ENCODE measurements around the gene MARVELD3. TPM values are rescaled to one million over a fixed set of nuclear protein-coding genes. Genes with fewer than 3 reads are reported as not detected.

The MARVELD3 gene
- total RNA-seq, 2 donors from 2014 or later = 14.5 to 58.7 TPM

- H3K36me3 ChIP-seq (replicated peaks in 1 of 2; ENCODE audit: insufficient read depth in 1 of 2, low read depth in 2 of 2) = no peaks in the 10 kb centered on the region
- H3K27me3 ChIP-seq = no peaks in the 10 kb centered on the region
- TF ChIP-seq POLR2A (IDR thresholded peaks at IDR 0.05) (no peak), CTCF (IDR thresholded peaks at IDR 0.05) (no peak)
- H3K4me3 ChIP-seq = no peak overlapping the region
- H3K4me1 ChIP-seq = no peaks in the 10 kb centered on the region
- no peak for ATAC-seq
- intact Hi-C loops (cut with DNase I) = no loop called here
- H3K9me3 ChIP-seq = no peaks in the 10 kb centered on the region
- no peak for DNase-seq
- H3K27ac ChIP-seq = no peak overlapping the region
These were observed 3.9 kb upstream of the MARVELD3 start for GRCh38 chr16:71622088-71622487.

GRCh38 chr16:71623597-71623996 is 2.4 kb upstream of the MARVELD3 start:
- no peaks in the 10 kb centered on the region for H3K27me3 ChIP-seq
- H3K27ac ChIP-seq = no peak overlapping the region
- ATAC-seq (no peak), DNase-seq (no peak)
- no peaks in the 10 kb centered on the region for H3K36me3 ChIP-seq (replicated peaks in 1 of 2; ENCODE audit: insufficient read depth in 1 of 2, low read depth in 2 of 2)
- WGBS, 2 donors = 64 to 65% methylated on average over 3 of the region's 3 CpGs
- intact Hi-C loops (cut with DNase I) = no loop called here
- TF ChIP-seq POLR2A (IDR thresholded peaks at IDR 0.05) (no peak), CTCF (IDR thresholded peaks at IDR 0.05) (no peak)
- no peaks in the 10 kb centered on the region for H3K9me3 ChIP-seq
- H3K4me1 ChIP-seq = peaks cover 10% of the 10 kb centered on the region
- no peak overlapping the region for H3K4me3 ChIP-seq

- peaks cover 25% of the 10 kb centered on the region for H3K4me1 ChIP-seq
- no peaks in the 10 kb centered on the region for H3K36me3 ChIP-seq (replicated peaks in 1 of 2; ENCODE audit: insufficient read depth in 1 of 2, low read depth in 2 of 2)
- DNase-seq (no peak), ATAC-seq (no peak)
- intact Hi-C loops (cut with DNase I) = no loop called here
- peak overlapping the region in 3 of 4 donors; percentile 90 to 93 (median 91) for H3K27ac ChIP-seq
- H3K9me3 ChIP-seq = no peaks in the 10 kb centered on the region
- no peak overlapping the region for H3K4me3 ChIP-seq
- no peaks in the 10 kb centered on the region for H3K27me3 ChIP-seq
- WGBS, 2 donors = 80 to 86% methylated on average over 6 to 7 of the region's 7 CpGs
- TF ChIP-seq CTCF (IDR thresholded peaks at IDR 0.05) (no peak), POLR2A (IDR thresholded peaks at IDR 0.05) (no peak)
These were observed 702 bp upstream of the MARVELD3 start for GRCh38 chr16:71625113-71625850.

- H3K9me3 ChIP-seq = no peaks in the 10 kb centered on the region
- peak; percentile 56 for ATAC-seq
- peaks cover 25% of the 10 kb centered on the region for H3K4me1 ChIP-seq
- DNase-seq = peak; percentile 66 to 81 (median 74)
- WGBS, 2 donors = 2 to 5% methylated on average over 4 to 13 of the region's 13 CpGs
- H3K36me3 ChIP-seq (replicated peaks in 1 of 2; ENCODE audit: insufficient read depth in 1 of 2, low read depth in 2 of 2) = no peaks in the 10 kb centered on the region
- no peak for TF ChIP-seq POLR2A (IDR thresholded peaks at IDR 0.05)
- TF ChIP-seq CTCF (IDR thresholded peaks at IDR 0.05) = no peak
- no peaks in the 10 kb centered on the region for H3K27me3 ChIP-seq
- H3K4me3 ChIP-seq = peak overlapping the region; percentile 87 to 92
- intact Hi-C loops (cut with DNase I) = no loop called here
- peak overlapping the region; percentile 77 to 93 (median 90) for H3K27ac ChIP-seq
These were observed 852 bp downstream of the MARVELD3 start for GRCh38 chr16:71626858-71627213.

- Histone ChIP-seq H3K4me1 (peaks cover 25% of the 10 kb centered on the region), H3K27me3 (no peaks in the 10 kb centered on the region), H3K27ac (peak overlapping the region; percentile 58 to 93 (median 90)), H3K9me3 (no peaks in the 10 kb centered on the region), H3K36me3 (replicated peaks in 1 of 2; ENCODE audit: insufficient read depth in 1 of 2, low read depth in 2 of 2) (no peaks in the 10 kb centered on the region), H3K4me3 (no peak overlapping the region)
- intact Hi-C loops (cut with DNase I) = no loop called here
- WGBS, 2 donors = 24 to 48% methylated on average over 3 to 7 of the region's 7 CpGs
- peak; percentile 27 to 54 (median 50) for DNase-seq
- peak; percentile 23 for ATAC-seq
- TF ChIP-seq POLR2A (IDR thresholded peaks at IDR 0.05) (no peak), CTCF (IDR thresholded peaks at IDR 0.05) (no peak)
These were observed 1.8 kb downstream of the MARVELD3 start for GRCh38 chr16:71627731-71628181.

Data from body of pancreas (tissue), 4 donors.